Lung (tissue), 12 donors: ENCODE data around the gene CLRN1. TPM values are rescaled to one million over a fixed set of nuclear protein-coding genes. Genes with fewer than 3 reads are reported as not detected.

Experiments
- ATAC-seq: fragments of 200-7000 bp; cut with Tn5 transposase; one replicate; pipeline ENCODE4 v1.9.1; 2020; ENCODE audit warnings: moderate number of reproducible peaks; ENCODE audit not compliant: insufficient read depth, low FRiP score
- DNase-seq, 3 donors: peaks; one replicate each; pipeline ENCODE4 v3.0.0-alpha.2; 2013 to 2017
- H3K27ac ChIP-seq, 2 donors: one replicate each; pipeline ENCODE4 v1.5.1; 2013; ENCODE audit warnings: mild to moderate bottlenecking in 2 of 2, moderate library complexity in 2 of 2, control low read depth in 1 of 2, inconsistent platforms in 1 of 2, low read depth in 1 of 2, low read length in 1 of 2
- H3K27me3 ChIP-seq, 3 donors: one replicate each; pipeline ENCODE4 v1.5.1; 2013; ENCODE audit warnings: low read length in 2 of 3; ENCODE audit not compliant: control insufficient read depth in 3 of 3, insufficient read depth in 3 of 3
- H3K36me3 ChIP-seq, 4 donors: one replicate each; pipeline ENCODE4 v1.5.1; 2013; ENCODE audit warnings: low read length in 4 of 4, mild to moderate bottlenecking in 1 of 4, moderate library complexity in 1 of 4; ENCODE audit not compliant: control insufficient read depth in 4 of 4, insufficient read depth in 4 of 4
- H3K4me1 ChIP-seq, 5 donors: one replicate each; pipeline ENCODE4 v1.5.1; 2013; ENCODE audit warnings: low read length in 5 of 5, mild to moderate bottlenecking in 2 of 5, moderate library complexity in 1 of 5; ENCODE audit not compliant: control insufficient read depth in 5 of 5, insufficient read depth in 5 of 5
- H3K4me3 ChIP-seq: one replicate; pipeline ENCODE4 v1.5.1; 2013; ENCODE audit warnings: mild to moderate bottlenecking, control low read depth, moderate library complexity
- H3K9ac ChIP-seq, 2 donors: one replicate each; pipeline ENCODE4 v1.5.1; 2013; ENCODE audit warnings: low read length in 2 of 2, control low read depth in 1 of 2; ENCODE audit not compliant: insufficient read depth in 1 of 2
- H3K9me3 ChIP-seq, 4 donors: one replicate each; pipeline ENCODE4 v1.5.1; 2013; ENCODE audit warnings: low read length in 3 of 4, mild to moderate bottlenecking in 1 of 4, moderate library complexity in 1 of 4; ENCODE audit not compliant: control insufficient read depth in 4 of 4, insufficient read depth in 3 of 4
- WGBS, 2 donors: extraction: QIAGEN DNeasy Blood & Tissue Kit; methylation state at CpG; one replicate each; pipeline ENCODE4 v1.1.7; 2013; 5-methylcytosine and 5-hydroxymethylcytosine counted together
- polyA plus RNA-seq, 2 donors: library from polyadenylated mRNA; stranded (reverse); fragments of 200-250 nt; gene quantifications; one replicate each; pipeline ENCODE4 v1.2.1, GENCODE V29; 2013
- total RNA-seq, 2 donors: library from RNA; depleted of rRNA in 1 of 2; stranded (reverse); fragments of >200 nt in 1 of 2; gene quantifications; one replicate each; pipeline ENCODE4 v1.2.1, GENCODE V29; 2014 to 2021
- TF ChIP-seq, protein P1 (sequence below): IDR thresholded peaks from 2 replicates; pipeline ENCODE4 v1.5.1; 2012; ENCODE audit warnings: mild to moderate bottlenecking; ENCODE audit errors: control extremely low read depth, extremely low read depth
- donor health status: control.
- donor health status: control.
- donor health status: Bipolar disorder and iron deficiency.
- donor health status: healthy.
- donor health status: DM: yes; HTN: yes; CAD: no.

CLRN1 gene
- total and polyA plus RNA-seq, 4 donors: not detected

DNA sequence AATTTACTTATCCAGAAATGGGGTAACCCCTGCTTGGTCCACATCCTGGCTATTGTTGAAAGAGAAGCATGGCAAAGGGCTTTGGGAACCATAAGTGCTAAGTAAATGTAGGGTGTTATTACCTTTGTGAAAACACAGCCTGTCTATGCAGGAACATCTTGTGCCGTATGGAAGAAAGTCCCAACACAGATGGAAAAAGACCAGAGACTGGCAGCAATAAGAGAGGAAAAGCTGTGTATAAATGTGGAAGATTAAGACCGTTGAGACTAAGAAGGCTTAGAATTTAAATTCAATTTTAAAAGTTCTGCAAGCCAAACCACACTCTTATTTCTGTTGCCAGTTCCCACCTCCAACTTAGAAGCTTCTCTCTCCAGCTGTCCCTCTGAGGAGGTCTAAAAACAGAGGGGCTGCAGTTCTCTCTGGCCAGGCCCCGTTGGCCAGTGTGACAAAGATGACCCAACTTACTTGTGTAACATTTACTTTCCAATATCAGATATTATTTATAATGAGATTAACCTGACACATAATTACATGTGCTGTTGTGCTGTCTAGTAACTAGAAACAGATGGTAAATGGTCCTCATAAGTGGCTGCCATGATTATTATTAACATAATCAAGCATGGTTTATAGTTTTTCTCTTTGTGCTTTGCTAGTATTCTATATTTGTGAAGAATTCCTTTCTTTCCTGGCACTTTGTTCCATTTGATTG is 74.3 kb downstream of the CLRN1 start:
- Histone ChIP-seq H3K9me3 (peaks cover 0 to 2% (median 0%) of the 10 kb centered on the region in 4 donors), H3K27me3 (no peaks in the 10 kb centered on the region), H3K9ac (no peak overlapping the region), H3K4me3 (no peak overlapping the region), H3K4me1 (peaks cover 0 to 11% (median 3%) of the 10 kb centered on the region in 5 donors), H3K36me3 (no peaks in the 10 kb centered on the region), H3K27ac (no peak overlapping the region)
- 77 to 79% methylated on average over 3 of the region's 3 CpGs for WGBS, 2 donors
- DNase-seq (peak; percentile 67 to 88 (median 88)), ATAC-seq (no peak)
- TF ChIP-seq, protein P1, sequence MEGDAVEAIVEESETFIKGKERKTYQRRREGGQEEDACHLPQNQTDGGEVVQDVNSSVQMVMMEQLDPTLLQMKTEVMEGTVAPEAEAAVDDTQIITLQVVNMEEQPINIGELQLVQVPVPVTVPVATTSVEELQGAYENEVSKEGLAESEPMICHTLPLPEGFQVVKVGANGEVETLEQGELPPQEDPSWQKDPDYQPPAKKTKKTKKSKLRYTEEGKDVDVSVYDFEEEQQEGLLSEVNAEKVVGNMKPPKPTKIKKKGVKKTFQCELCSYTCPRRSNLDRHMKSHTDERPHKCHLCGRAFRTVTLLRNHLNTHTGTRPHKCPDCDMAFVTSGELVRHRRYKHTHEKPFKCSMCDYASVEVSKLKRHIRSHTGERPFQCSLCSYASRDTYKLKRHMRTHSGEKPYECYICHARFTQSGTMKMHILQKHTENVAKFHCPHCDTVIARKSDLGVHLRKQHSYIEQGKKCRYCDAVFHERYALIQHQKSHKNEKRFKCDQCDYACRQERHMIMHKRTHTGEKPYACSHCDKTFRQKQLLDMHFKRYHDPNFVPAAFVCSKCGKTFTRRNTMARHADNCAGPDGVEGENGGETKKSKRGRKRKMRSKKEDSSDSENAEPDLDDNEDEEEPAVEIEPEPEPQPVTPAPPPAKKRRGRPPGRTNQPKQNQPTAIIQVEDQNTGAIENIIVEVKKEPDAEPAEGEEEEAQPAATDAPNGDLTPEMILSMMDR: no peak

DNA sequence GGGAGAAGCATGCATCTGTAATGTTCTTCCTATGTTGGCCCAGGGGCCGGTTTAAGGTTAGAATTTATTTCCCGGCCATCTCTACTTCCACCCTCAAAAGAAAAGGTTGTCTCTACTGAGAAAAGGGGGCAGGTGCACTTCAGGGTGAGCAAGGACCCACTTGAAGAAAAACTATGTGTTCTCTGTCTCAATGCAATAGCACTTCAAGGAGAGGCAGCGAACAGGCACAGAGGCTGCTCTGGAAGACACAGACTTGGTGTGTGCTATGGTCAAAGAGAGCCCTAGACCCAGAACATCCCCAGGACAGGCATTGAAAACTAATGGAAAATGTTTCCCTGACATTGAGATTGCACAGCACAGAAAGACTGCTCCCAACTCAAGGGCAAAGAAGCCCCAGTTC is 74.9 kb downstream of the CLRN1 start:
- ATAC-seq (no peak), DNase-seq (no peak)
- TF ChIP-seq, protein P1: no peak
- Histone ChIP-seq H3K27me3 (no peaks in the 10 kb centered on the region), H3K9ac (no peak overlapping the region), H3K36me3 (no peaks in the 10 kb centered on the region), H3K27ac (no peak overlapping the region), H3K4me3 (no peak overlapping the region), H3K9me3 (peaks cover 0 to 2% (median 0%) of the 10 kb centered on the region in 4 donors), H3K4me1 (peaks cover 0 to 11% (median 3%) of the 10 kb centered on the region in 5 donors)
- 57 to 74% methylated on average over 3 of the region's 3 CpGs for WGBS, 2 donors

DNA sequence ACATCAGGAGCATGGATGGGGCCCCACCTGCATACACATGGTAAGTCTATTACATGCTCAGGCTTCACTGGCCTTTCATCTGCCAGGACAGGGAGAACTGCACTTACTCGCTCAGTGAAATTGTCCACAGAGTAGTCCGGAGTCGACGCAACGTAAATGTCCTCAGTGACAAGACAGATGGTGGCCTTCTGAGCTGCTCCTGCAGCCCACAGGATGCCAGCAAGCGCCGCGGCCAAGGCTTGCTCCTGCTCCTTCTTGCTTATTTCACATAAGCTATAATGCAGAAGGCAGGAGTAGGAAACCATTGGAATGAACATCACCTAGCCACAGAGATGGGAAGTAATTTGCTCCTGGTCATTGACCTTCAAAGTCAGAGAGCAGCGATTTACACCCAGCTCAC is 81.7 kb downstream of the CLRN1 start:
- Histone ChIP-seq H3K27me3 (no peaks in the 10 kb centered on the region), H3K36me3 (no peaks in the 10 kb centered on the region), H3K9me3 (no peaks in the 10 kb centered on the region), H3K4me3 (no peak overlapping the region), H3K4me1 (no peaks in the 10 kb centered on the region), H3K9ac (no peak overlapping the region), H3K27ac (peak overlapping the region in 1 of 2 donors; percentile 37)
- ATAC-seq (no peak), DNase-seq (no peak)
- WGBS, 2 donors: 88 to 89% methylated on average over 9 of the region's 9 CpGs
- TF ChIP-seq, protein P1: no peak
